ENCODE data around the gene SCN2A.

The SCN2A gene

DNA sequence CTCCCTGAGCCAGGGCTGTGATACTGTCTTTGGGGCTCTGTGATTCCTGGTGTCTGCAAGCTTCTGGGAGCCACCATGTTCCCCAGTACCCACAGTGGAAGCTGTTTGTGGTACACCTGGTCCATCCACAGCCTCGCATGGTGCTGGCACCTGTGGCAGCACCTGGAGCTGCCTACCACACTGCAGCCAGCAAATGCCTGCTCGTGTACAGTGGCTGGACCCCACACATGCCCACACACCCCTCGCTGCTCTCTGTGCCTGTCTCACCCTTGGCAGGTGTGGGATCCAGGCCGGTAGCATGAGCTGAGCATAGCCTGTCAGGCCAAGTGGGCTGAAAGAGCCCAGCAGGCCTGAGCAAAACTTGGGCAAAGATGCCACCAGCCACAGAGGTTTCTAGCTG lies 188.5 kb downstream of the SCN2A start:
- DNase-seq = no peak

DNA sequence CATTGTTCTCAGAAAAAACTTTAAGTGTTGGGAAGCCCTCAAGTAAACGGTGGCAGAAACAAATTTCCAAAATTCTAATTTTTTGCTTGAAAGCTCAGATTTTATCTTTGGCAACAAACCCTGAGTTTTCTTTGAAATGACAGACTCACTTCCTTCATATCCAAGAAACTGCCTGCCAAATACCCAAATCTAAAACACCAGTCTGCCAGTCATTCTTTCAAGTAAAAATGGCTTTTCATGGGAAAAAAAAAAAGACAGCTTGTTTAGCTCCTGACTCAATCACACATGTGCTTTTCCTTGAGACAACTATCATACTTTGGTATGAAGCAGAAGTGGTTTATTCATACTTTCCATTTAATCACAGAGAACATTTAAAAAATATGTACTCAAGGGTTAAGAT lies 189.7 kb downstream of the SCN2A start:
- peak; percentile 4 for DNase-seq

DNA sequence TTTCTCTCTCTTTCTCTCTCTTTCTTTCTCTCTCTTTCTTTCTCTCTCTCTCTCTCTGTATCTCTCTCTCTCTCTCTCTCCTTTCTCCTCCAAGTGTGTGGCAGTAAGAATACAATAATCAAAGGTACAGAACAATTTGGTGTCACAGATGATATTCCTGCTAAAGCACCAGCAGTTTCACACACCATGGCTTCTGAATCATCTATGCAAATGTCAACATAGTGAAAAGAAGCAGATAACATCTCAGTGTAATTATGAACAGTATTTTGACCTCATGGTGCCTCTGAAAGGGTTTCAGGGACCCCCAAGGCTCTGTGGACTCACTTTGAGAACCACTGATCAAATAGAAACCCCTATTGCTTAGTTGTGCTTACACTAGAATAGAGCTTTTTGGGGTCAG lies 191.8 kb downstream of the SCN2A start:
- DNase-seq = no peak

GRCh38 chr2:165432234-165432966 lies 193.2 kb downstream of the SCN2A start:
- no peak for DNase-seq

DNA sequence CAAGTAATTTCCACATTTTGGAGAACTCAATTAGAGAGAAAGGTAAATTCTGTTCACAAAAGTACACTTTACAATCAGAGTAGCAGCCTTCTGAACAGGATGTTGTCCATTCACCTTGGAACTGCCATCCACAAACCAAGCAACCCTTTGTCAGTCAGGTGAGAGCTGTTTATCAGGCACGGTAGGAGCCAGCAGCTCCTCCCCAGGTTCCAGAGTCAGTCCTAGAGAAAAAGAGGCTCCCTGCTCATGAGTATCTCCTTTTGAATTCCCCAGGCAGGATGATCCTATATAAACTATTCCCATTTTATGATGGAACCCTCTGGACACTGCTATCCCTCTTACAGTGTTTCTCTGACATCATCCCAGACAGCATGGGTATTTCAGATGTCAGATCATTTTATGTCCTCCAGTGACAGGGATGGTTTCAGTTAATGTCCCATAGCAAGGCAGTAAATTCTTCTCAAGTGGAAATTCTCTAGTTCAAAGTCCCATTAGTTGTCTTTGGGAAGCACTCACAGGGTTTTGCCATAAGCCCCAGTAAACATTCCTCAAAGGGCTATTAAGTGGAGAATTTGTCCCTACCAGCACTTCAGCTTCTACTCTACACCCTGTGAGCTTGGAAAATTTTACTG lies 195.8 kb downstream of the SCN2A start:
- DNase-seq = no peak

DNA sequence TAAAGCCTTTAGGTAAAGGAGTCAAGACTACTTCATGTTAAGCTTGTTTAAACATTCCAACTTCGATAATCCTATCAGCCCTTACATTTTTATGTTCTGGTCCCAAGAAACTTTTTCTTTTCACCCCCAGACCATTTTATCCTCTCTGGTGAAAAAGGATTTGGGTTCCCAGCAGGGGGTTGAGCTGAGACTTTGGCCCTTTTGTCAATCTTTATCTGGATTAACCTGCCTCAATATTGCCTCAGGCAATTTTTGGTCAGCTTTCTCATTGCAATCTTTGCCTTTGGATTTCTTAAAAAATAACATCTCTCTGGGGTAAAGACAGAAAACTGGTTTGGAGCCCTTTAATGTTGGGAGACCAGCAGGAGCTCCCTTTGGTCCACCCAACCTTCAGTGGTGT lies 196.4 kb downstream of the SCN2A start:
- no peak for DNase-seq

GRCh38 chr2:165436559-165436958 lies 197.3 kb downstream of the SCN2A start:
- DNase-seq = no peak

DNA sequence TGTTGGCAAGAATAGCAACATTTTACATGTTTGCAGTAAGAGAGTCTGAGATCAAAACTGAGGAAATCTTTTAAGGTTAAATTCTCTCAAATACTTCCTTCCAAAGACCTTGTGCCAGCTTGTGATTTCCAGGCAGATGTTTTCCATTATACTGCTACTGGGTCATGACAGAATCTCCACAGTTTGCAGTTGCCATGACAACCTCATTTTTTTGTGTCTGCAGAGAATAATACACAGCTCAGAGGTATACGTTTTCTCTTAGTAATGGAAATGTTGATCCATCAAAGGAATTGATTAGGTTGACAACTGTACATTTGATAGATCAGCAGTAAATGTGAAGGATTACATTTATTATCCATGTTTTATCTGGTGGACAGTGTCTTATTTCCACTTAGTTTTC lies 201.2 kb downstream of the SCN2A start:
- DNase-seq = no peak
